B cell (primary cell): ENCODE data around the gene PRR18. TPM values are rescaled to one million over a fixed set of nuclear protein-coding genes. Genes with fewer than 3 reads are reported as not detected.

Source experiments
- ATAC-seq: fragments of 200-7000 bp; cut with Tn5 transposase; one replicate; pipeline ENCODE4 v1.10.0; 2021; ENCODE audit warnings: low read depth, mild to moderate bottlenecking, moderate number of reproducible peaks, moderate library complexity
- CTCF ChIA-PET: fragments of 350-600 bp; sonication (Branson Sonifier 250); formaldehyde crosslinking; loops from one replicate; lab custom pipeline; 2021; ENCODE audit warnings: antibody characterized with exemption, inconsistent platforms; lab: Charles Lee
- POLR2A ChIA-PET: fragments of 350-600 bp; sonication (Branson Sonifier 250); formaldehyde crosslinking; loops from one replicate; lab custom pipeline; 2021; ENCODE audit warnings: antibody characterized with exemption; lab: Charles Lee
- DNase-seq: peaks from one replicate; pipeline ENCODE4 v3.0.0; 2013
- H2AFZ ChIP-seq: 2 replicates; pipeline ENCODE4 v1.6.1; 2012; ENCODE audit warnings: mild to moderate bottlenecking, low read depth, low read length; ENCODE audit not compliant: insufficient read depth, poor library complexity, severe bottlenecking
- H3K27ac ChIP-seq, 2 donors: 1 replicate in 1 of 2; 2 replicates in 1 of 2; pipeline ENCODE4 v1.5.1; 2012 to 2013; ENCODE audit warnings: low read length in 2 of 2, mild to moderate bottlenecking in 2 of 2, moderate library complexity in 1 of 2
- H3K27me3 ChIP-seq, 4 experiments: fragments of 200-600 bp in 1 of 4; sonication (generic) in 1 of 4; replicated peaks in 1 of 4; 1 replicate in 2 of 4; 2 replicates in 2 of 4; pipeline versions ENCODE4 v1.6.1 to v1.7.0; 2013 to 2016; ENCODE audit warnings: low read length in 3 of 4, mild to moderate bottlenecking in 2 of 4, mixed read lengths in 1 of 4, moderate library complexity in 1 of 4; ENCODE audit not compliant: insufficient read depth in 4 of 4, control insufficient read depth in 3 of 4; ENCODE audit errors: control extremely low read depth in 1 of 4
- H3K36me3 ChIP-seq, 2 experiments: replicated peaks in 1 of 2; 1 replicate in 1 of 2; 2 replicates in 1 of 2; pipeline versions ENCODE4 v1.6.1 to v1.7.1; 2013; ENCODE audit warnings: low read length in 1 of 2; ENCODE audit not compliant: insufficient read depth in 2 of 2, control insufficient read depth in 1 of 2; ENCODE audit errors: control extremely low read depth in 1 of 2, extremely low read depth in 1 of 2
- H3K4me1 ChIP-seq, 2 donors: fragments of 200-600 bp in 1 of 2; sonication (generic) in 1 of 2; 1 replicate in 1 of 2; 2 replicates in 1 of 2; pipeline versions ENCODE4 v1.5.1 to v1.6.1; 2013 to 2017; ENCODE audit warnings: low read length in 2 of 2; ENCODE audit not compliant: control insufficient read depth in 2 of 2, insufficient read depth in 2 of 2
- H3K4me2 ChIP-seq: replicated peaks from 2 replicates; pipeline ENCODE3; 2012; ENCODE audit warnings: mild to moderate bottlenecking, low read depth, low read length; ENCODE audit not compliant: poor library complexity, severe bottlenecking
- H3K4me3 ChIP-seq, 5 experiments: fragments of 200-600 bp in 1 of 5; sonication (generic) in 1 of 5; 1 replicate in 3 of 5; 2 replicates in 2 of 5; pipeline versions ENCODE4 v1.5.1 to v1.7.0; 2011 to 2016; ENCODE audit warnings: low read length in 4 of 5, mild to moderate bottlenecking in 4 of 5, low read depth in 2 of 5, control low read depth in 1 of 5, moderate library complexity in 1 of 5; ENCODE audit not compliant: insufficient read depth in 1 of 5; ENCODE audit errors: control extremely low read depth in 1 of 5, extremely low read depth in 1 of 5
- H3K79me2 ChIP-seq: fragments of 200-600 bp; sonication (generic); one replicate; pipeline ENCODE4 v1.6.0; 2016; ENCODE audit warnings: low read length; ENCODE audit not compliant: control insufficient read depth, insufficient read depth
- H3K9ac ChIP-seq: fragments of 200-600 bp; sonication (generic); 2 replicates; pipeline ENCODE4 v1.6.1; 2017; ENCODE audit warnings: mild to moderate bottlenecking, low read length, moderate library complexity
- H3K9me3 ChIP-seq, 3 donors: one replicate each; pipeline versions ENCODE4 v1.6.1 to v1.7.1; 2013; ENCODE audit warnings: low read length in 2 of 3; ENCODE audit not compliant: control insufficient read depth in 2 of 3, insufficient read depth in 1 of 3; ENCODE audit errors: control extremely low read depth in 1 of 3
- H4K20me1 ChIP-seq: 2 replicates; pipeline ENCODE4 v1.6.0; 2012; ENCODE audit warnings: mild to moderate bottlenecking, low read length; ENCODE audit not compliant: insufficient read depth, control insufficient read depth, poor library complexity, severe bottlenecking
- H3K27ac Mint-ChIP-seq: one replicate; pipeline ENCODE4 v1.8.0; 2021; ENCODE audit warnings: mixed read lengths
- H3K27me3 Mint-ChIP-seq: one replicate; pipeline ENCODE4 v1.8.0; 2021; ENCODE audit warnings: mixed read lengths
- H3K4me1 Mint-ChIP-seq: one replicate; pipeline ENCODE4 v1.8.0; 2021; ENCODE audit warnings: mixed read lengths
- H3K4me3 Mint-ChIP-seq: one replicate; pipeline ENCODE4 v1.8.0; 2021; ENCODE audit warnings: mixed read lengths
- H3K9me3 Mint-ChIP-seq: one replicate; pipeline ENCODE4 v1.8.0; 2022; ENCODE audit warnings: mixed read lengths; ENCODE audit not compliant: insufficient read depth
- EZH2 ChIP-seq: IDR thresholded peaks from 2 replicates; pipeline ENCODE4 v1.6.1; 2012; ENCODE audit warnings: borderline replicate concordance, low read depth, mild to moderate bottlenecking, moderate library complexity, low read length; ENCODE audit not compliant: insufficient read depth, poor library complexity, severe bottlenecking
- WGBS: methylation state at CpG from one replicate; pipeline ENCODE4 v1.1.5; 2013; ENCODE audit warnings: missing lambda C conversion rate; ENCODE audit not compliant: insufficient coverage; 5-methylcytosine and 5-hydroxymethylcytosine counted together
- intact Hi-C: fragments of 100-400 bp; cut with micrococcal nuclease; formaldehyde crosslinking; loops from one replicate; pipeline ENCODE4 v1.10.0; 2022
- polyA plus RNA-seq: library from polyadenylated mRNA; depleted of rRNA; stranded (reverse); fragments of >200 nt; gene quantifications from 2 replicates; pipeline ENCODE4 v1.2.3, GENCODE V29; 2012
- total RNA-seq, 2 donors: library from RNA; stranded (reverse); fragments of 120-200 nt in 1 of 2; gene quantifications; 1 replicate in 1 of 2; 2 replicates in 1 of 2; pipeline versions ENCODE4 v1.2.3 to v1.2.4, GENCODE V29; 2013 to 2022
- TF ChIP-seq, protein P1 (sequence below): fragments of 200-600 bp; IDR thresholded peaks from one replicate; pipeline ENCODE4 v1.8.0; 2022; ENCODE audit warnings: antibody characterized with exemption, mild to moderate bottlenecking

Gene PRR18
- total and polyA plus RNA-seq, 2 donors (not counting 1 experiment from before 2014, with no cell fraction given), result not detected

- H3K36me3 ChIP-seq, result no peaks in the 10 kb centered on the region
- no peak for DNase-seq
- CTCF ChIA-PET, result interaction anchor here (1.0 to 5.1 kb wide), 3 partner anchors 34 to 122 kb away, joined by 4 to 149 read pairs (median 31); no protein-coding TSS in a partner anchor
- Mint-ChIP-seq H3K27me3 (no peaks in the 10 kb centered on the region), H3K27ac (no peak overlapping the region), H3K4me3 (no peak overlapping the region), H3K9me3 (no peaks in the 10 kb centered on the region), H3K4me1 (peaks cover 14% of the 10 kb centered on the region)
- TF ChIP-seq EZH2, result no peak
- TF ChIP-seq, protein P1, sequence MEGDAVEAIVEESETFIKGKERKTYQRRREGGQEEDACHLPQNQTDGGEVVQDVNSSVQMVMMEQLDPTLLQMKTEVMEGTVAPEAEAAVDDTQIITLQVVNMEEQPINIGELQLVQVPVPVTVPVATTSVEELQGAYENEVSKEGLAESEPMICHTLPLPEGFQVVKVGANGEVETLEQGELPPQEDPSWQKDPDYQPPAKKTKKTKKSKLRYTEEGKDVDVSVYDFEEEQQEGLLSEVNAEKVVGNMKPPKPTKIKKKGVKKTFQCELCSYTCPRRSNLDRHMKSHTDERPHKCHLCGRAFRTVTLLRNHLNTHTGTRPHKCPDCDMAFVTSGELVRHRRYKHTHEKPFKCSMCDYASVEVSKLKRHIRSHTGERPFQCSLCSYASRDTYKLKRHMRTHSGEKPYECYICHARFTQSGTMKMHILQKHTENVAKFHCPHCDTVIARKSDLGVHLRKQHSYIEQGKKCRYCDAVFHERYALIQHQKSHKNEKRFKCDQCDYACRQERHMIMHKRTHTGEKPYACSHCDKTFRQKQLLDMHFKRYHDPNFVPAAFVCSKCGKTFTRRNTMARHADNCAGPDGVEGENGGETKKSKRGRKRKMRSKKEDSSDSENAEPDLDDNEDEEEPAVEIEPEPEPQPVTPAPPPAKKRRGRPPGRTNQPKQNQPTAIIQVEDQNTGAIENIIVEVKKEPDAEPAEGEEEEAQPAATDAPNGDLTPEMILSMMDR, result no peak
- no peaks in the 10 kb centered on the region for H3K79me2 ChIP-seq
- no peaks in the 10 kb centered on the region for H3K27me3 ChIP-seq
- WGBS, result 76% methylated on average over 7 of the region's 8 CpGs
- no peaks in the 10 kb centered on the region for H3K9me3 ChIP-seq
- no peaks in the 10 kb centered on the region for H4K20me1 ChIP-seq
- H3K4me2 ChIP-seq, result no peak overlapping the region
- H3K9ac ChIP-seq, result no peak overlapping the region
- H2AFZ ChIP-seq, result no peak overlapping the region
- H3K27ac ChIP-seq, result no peak overlapping the region
- H3K4me3 ChIP-seq, result no peak overlapping the region
- ATAC-seq, result no peak
- peaks cover 0 to 8% of the 10 kb centered on the region in 2 donors for H3K4me1 ChIP-seq
- intact Hi-C loops, result loop anchor here (5.0 kb wide), 1 partner anchor 349 kb away; the partner anchor contains the start of gene RPS6KA2
- POLR2A ChIA-PET, result no interaction called here
Measured at GRCh38 chr6:166278579-166279392, 29.4 kb downstream of the PRR18 start.
